K562 (cell line): ENCODE results near the gene TRIM44. TPM values are rescaled to one million over a fixed set of nuclear protein-coding genes. Genes with fewer than 3 reads are reported as not detected.

Source experiments
- ATAC-seq: fragments of 200-7000 bp; cut with Tn5 transposase; 3 replicates; pipeline ENCODE4 v1.9.1; 2020; ENCODE audit warnings: moderate library complexity
- BruUV-seq: library from RNA; stranded (reverse); fragments of 400-500 nt; replicated peaks from 2 replicates; lab custom pipeline; 2021; lab: Mats Ljungman, UMichigan
- CTCF ChIA-PET: fragments of 300-600 bp; formaldehyde crosslinking; extraction: SDS; loops from one replicate; lab custom pipeline; 2021; ENCODE audit warnings: low intra/inter-chr PET ratio; lab: Yijun Ruan, JAX
- POLR2A ChIA-PET: fragments of 300-600, 350-650 bp; sonication (Branson Sonifier 250); formaldehyde crosslinking; extraction: SDS; loops from one replicate; lab custom pipeline; 2021; ENCODE audit warnings: antibody characterized with exemption, inconsistent platforms; lab: Yijun Ruan, JAX
- DNase-seq, 4 experiments: peaks; one replicate each; pipeline versions ENCODE4 v3.0.0 to v3.0.0-alpha.2; 2011 to 2018; ENCODE audit warnings: low spot score in 3 of 4, mixed read lengths in 3 of 4; ENCODE audit errors: extremely low read depth in 1 of 4
- FAIRE-seq: peaks from 2 replicates; lab custom pipeline; 2011; peaks lifted over from hg19 to GRCh38; lab: Jason Lieb, UNC
- H2AFZ ChIP-seq: 2 replicates; pipeline ENCODE4 v1.6.0; 2011; ENCODE audit warnings: low read depth, low read length, control low read depth, inconsistent platforms
- H3K27ac ChIP-seq: fragments of 200-600 bp; 3 replicates; pipeline ENCODE4 v1.8.0; 2011; ENCODE audit warnings: low read depth, mild to moderate bottlenecking, control low read depth, inconsistent platforms, low read length, moderate library complexity, mixed read lengths; ENCODE audit errors: extremely low read depth
- H3K27me3 ChIP-seq, 2 experiments: fragments of 300-600 bp in 1 of 2; 2 replicates in 1 of 2; 3 replicates in 1 of 2; pipeline versions ENCODE4 v1.6.0 to v1.8.0; 2011; ENCODE audit warnings: inconsistent platforms in 2 of 2, low read length in 2 of 2, mild to moderate bottlenecking in 1 of 2, mixed read lengths in 1 of 2, moderate library complexity in 1 of 2; ENCODE audit not compliant: control insufficient read depth in 2 of 2, insufficient read depth in 2 of 2
- H3K36me3 ChIP-seq: fragments of 300-600 bp; 3 replicates; pipeline ENCODE4 v1.8.0; 2011; ENCODE audit warnings: mild to moderate bottlenecking, low read length, inconsistent platforms; ENCODE audit not compliant: control insufficient read depth, insufficient read depth
- H3K4me1 ChIP-seq, 2 experiments: fragments of 200-600 bp in 1 of 2; replicated peaks in 1 of 2; 2 replicates in 1 of 2; 3 replicates in 1 of 2; pipeline versions ENCODE4 v1.5.1 to v1.8.0; 2011; ENCODE audit warnings: inconsistent platforms in 2 of 2, low read length in 2 of 2, mild to moderate bottlenecking in 1 of 2, mixed read lengths in 1 of 2, moderate library complexity in 1 of 2; ENCODE audit not compliant: control insufficient read depth in 2 of 2, insufficient read depth in 2 of 2
- H3K4me2 ChIP-seq: 2 replicates; pipeline ENCODE4 v1.6.1; 2011; ENCODE audit warnings: low read length, control low read depth, inconsistent platforms, mixed read lengths; ENCODE audit not compliant: insufficient read depth
- H3K4me3 ChIP-seq: fragments of 200-600 bp; sonication (generic), shearing (Covaris generic); 2 replicates; pipeline ENCODE4 v1.5.1; 2016; ENCODE audit warnings: control low read depth, inconsistent platforms
- H3K79me2 ChIP-seq: fragments of 200-600 bp; 3 replicates; pipeline ENCODE4 v1.8.0; 2011; ENCODE audit warnings: low read length, inconsistent platforms; ENCODE audit not compliant: control insufficient read depth, insufficient read depth
- H3K9ac ChIP-seq, 2 experiments: 2 replicates each; pipeline versions ENCODE4 v1.6.0 to v1.6.1; 2011; ENCODE audit warnings: low read depth in 2 of 2, low read length in 2 of 2, control low read depth in 1 of 2, inconsistent platforms in 1 of 2, mild to moderate bottlenecking in 1 of 2, mixed read lengths in 1 of 2; ENCODE audit not compliant: insufficient read depth in 1 of 2
- H3K9me1 ChIP-seq: one replicate; pipeline ENCODE4 v1.6.0; 2011; ENCODE audit warnings: inconsistent platforms, mild to moderate bottlenecking, low read length, moderate library complexity; ENCODE audit not compliant: control insufficient read depth, insufficient read depth
- H3K9me3 ChIP-seq: replicated peaks from 2 replicates; pipeline ENCODE4 v1.5.1; 2011; ENCODE audit warnings: low read depth, low read length, inconsistent platforms; ENCODE audit not compliant: control insufficient read depth, insufficient read depth
- H4K20me1 ChIP-seq: replicated peaks from 2 replicates; pipeline ENCODE4 v1.6.1; 2011; ENCODE audit warnings: low read length, inconsistent platforms, mixed read lengths; ENCODE audit not compliant: control insufficient read depth, insufficient read depth
- ARHGAP35 ChIP-seq: fragments of 450-650 bp; IDR thresholded peaks from 2 replicates; pipeline ENCODE4 v1.6.1; 2018; ENCODE audit not compliant: partially characterized antibody
- CSDE1 ChIP-seq, 2 experiments: fragments of 450-650 bp; IDR thresholded peaks; 2 replicates each; pipeline ENCODE4 v1.6.1; 2016; ENCODE audit warnings: mild to moderate bottlenecking in 1 of 2
- KAT7 ChIP-seq: sonication (generic); formaldehyde crosslinking; IDR thresholded peaks from 2 replicates; pipeline ENCODE4 v1.8.0; 2022; ENCODE audit warnings: missing genetic modification reagents, mild to moderate bottlenecking, borderline replicate concordance
- MAFK ChIP-seq: IDR thresholded peaks from 2 replicates; pipeline ENCODE4 v1.6.1; 2011; ENCODE audit warnings: low read length, improper control_type of control experiment
- MAZ ChIP-seq, 2 experiments: fragments of 450-650 bp in 1 of 2; sonication (generic) in 1 of 2; formaldehyde crosslinking; IDR thresholded peaks in 1 of 2; conservative IDR thresholded peaks in 1 of 2; 2 replicates each; pipeline versions ENCODE4 v1.4.0 to v1.5.0; 2020; ENCODE audit warnings: mild to moderate bottlenecking in 1 of 2, missing genetic modification reagents in 1 of 2
- NFIC ChIP-seq: fragments of 450-650 bp; IDR thresholded peaks from 2 replicates; pipeline ENCODE4 v1.6.1; 2017; ENCODE audit warnings: mild to moderate bottlenecking, inconsistent platforms
- NR2C1 ChIP-seq, 2 experiments: fragments of 450-650 bp; IDR thresholded peaks; 2 replicates each; pipeline ENCODE4 v1.6.1; 2017; ENCODE audit warnings: mild to moderate bottlenecking in 2 of 2, antibody characterized with exemption in 1 of 2, inconsistent platforms in 1 of 2, missing compliant biosample characterization in 1 of 2, missing genetic modification characterization in 1 of 2
- PHF20 ChIP-seq: fragments of 450-650 bp; IDR thresholded peaks from 2 replicates; pipeline ENCODE4 v1.6.1; 2018; ENCODE audit not compliant: partially characterized antibody
- SETDB1 ChIP-seq: IDR thresholded peaks from one replicate; pipeline ENCODE4 v1.6.1; 2012; ENCODE audit warnings: low read length, control low read depth, inconsistent platforms
- SRSF3 ChIP-seq: fragments of 200-400 bp; formaldehyde crosslinking; IDR thresholded peaks from 2 replicates; pipeline ENCODE4 v1.6.1; 2016; ENCODE audit warnings: mild to moderate bottlenecking, low read length, moderate library complexity; ENCODE audit not compliant: insufficient read depth
- SRSF7 ChIP-seq: fragments of 200-400 bp; formaldehyde crosslinking; optimal IDR thresholded peaks from 2 replicates; pipeline ENCODE3; 2017; ENCODE audit warnings: mild to moderate bottlenecking, low read depth, low read length
- STAT5B ChIP-seq: fragments of 250-450 bp; sonication (Bioruptor Pico); IDR thresholded peaks from 2 replicates; pipeline ENCODE4 v1.8.0; 2021; ENCODE audit warnings: mild to moderate bottlenecking, inconsistent platforms
- ZNF586 ChIP-seq: fragments of 450-650 bp; formaldehyde crosslinking; conservative IDR thresholded peaks from 2 replicates; pipeline ENCODE4 v1.4.0; 2020; ENCODE audit warnings: mild to moderate bottlenecking, moderate library complexity
- ZNF717 ChIP-seq: fragments of 250-450 bp; sonication (Bioruptor Pico); IDR thresholded peaks from 2 replicates; pipeline ENCODE4 v1.5.0; 2021
- WGBS: fragments of 100-300 bp; shearing (Covaris generic); methylation state at CpG from one replicate; pipeline ENCODE4 v1.1.6; 2016; ENCODE audit warnings: low coverage, mixed read lengths; ENCODE audit not compliant: insufficient coverage; ENCODE audit errors: missing lambda C conversion rate; 5-methylcytosine and 5-hydroxymethylcytosine counted together
- in situ Hi-C: fragments of 300-500 bp; cut with MboI; formaldehyde crosslinking; loops from 4 replicates; pipeline ENCODE4 v1.15.0; 2018; ENCODE audit warnings: inconsistent platforms, mixed read lengths
- intact Hi-C: fragments of 100-400 bp; cut with micrococcal nuclease; formaldehyde crosslinking; loops from 2 replicates; pipeline ENCODE4 v1.14.2; 2022
- polyA plus RNA-seq, 8 experiments: library from polyadenylated mRNA; depleted of rRNA in 4 of 8; stranded (reverse) in 5 of 8; unstranded in 3 of 8; fragments of >200 nt; fragmentation: Nextera tagmentation in 2 of 8; fragmentation: Illumina TruSeq in 1 of 8; extraction: Ambion mirVana in 2 of 8; extraction: Trizol in 1 of 8; gene quantifications; 2 replicates each; pipeline versions ENCODE4 v1.2.1 to v1.2.3, GENCODE V29; 2011 to 2014; ENCODE audit warnings: inconsistent platforms in 1 of 8, missing spikeins in 1 of 8
- total RNA-seq, 7 experiments: library from RNA; depleted of rRNA in 6 of 7; stranded (reverse); fragments of >200 nt in 6 of 7; fragmentation: Illumina TruSeq in 2 of 7; extraction: Trizol in 2 of 7; gene quantifications; 2 replicates each; pipeline versions ENCODE4 v1.2.1 to v1.2.3, GENCODE V29; 2011 to 2021; ENCODE audit warnings: low replicate concordance in 1 of 7
- TF ChIP-seq, protein P1 (sequence below): sonication (generic); formaldehyde crosslinking; IDR thresholded peaks from 2 replicates; pipeline ENCODE4 v1.8.0; 2023; ENCODE audit warnings: mild to moderate bottlenecking, missing genetic modification reagents
- TF ChIP-seq, protein P2 (sequence below): fragments of 450-650 bp; IDR thresholded peaks from 2 replicates; pipeline ENCODE4 v1.6.1; 2016; ENCODE audit warnings: mild to moderate bottlenecking
- TF ChIP-seq, protein P3 (sequence below): sonication (generic); formaldehyde crosslinking; IDR thresholded peaks from 2 replicates; pipeline ENCODE4 v1.8.0; 2022; ENCODE audit warnings: missing genetic modification reagents, mild to moderate bottlenecking, borderline replicate concordance

The TRIM44 gene
- total and polyA plus RNA-seq, 9 of the 15 experiments (the other 6 are each of a cell fraction or from before 2014, with no cell fraction given), result 8.3 to 105 (median 37.2) TPM

DNA sequence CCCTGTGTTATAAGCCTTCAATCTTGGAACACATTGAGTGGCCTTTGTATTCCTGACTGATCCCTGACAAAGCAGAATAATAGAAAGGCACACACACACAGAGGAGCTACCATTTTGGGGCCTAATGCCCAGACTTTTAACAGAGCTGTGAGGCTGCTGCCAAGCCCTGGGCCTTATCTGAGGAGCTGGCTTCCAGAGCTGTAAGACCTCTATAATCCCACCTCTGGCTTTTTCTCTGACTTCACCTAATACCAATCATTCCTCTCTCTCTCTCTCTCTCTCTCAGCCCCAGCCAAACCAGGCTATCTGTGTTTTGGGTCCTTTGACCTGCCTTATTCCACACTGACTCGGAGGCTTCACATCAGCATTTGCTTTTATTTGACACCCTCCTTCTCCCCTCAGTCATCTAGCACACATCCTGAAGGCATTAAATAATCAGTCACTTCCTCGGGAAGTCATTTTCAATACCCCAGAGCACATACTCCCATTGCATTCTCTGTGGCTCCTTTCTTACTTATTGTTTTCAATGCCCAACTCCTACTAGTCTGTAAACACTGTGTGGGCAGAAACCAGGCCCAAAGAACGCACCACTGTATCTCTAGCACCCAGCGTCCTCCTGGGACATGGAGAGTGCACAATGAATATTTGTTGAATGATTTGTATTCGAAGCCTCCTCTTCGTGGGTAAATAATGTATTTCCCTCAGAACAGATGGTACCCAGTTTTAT lies 21.2 kb upstream of the TRIM44 start:
- in situ Hi-C loops, result no loop called here
- no peak for TF ChIP-seq MAFK
- no peak for TF ChIP-seq SRSF3
- TF ChIP-seq STAT5B (CRISPR knock-in tag), result no peak
- no peak for TF ChIP-seq NR2C1 (IDR thresholded peaks at IDR 0.05)
- TF ChIP-seq NR2C1 (tag; IDR thresholded peaks at IDR 0.05), result no peak
- TF ChIP-seq, protein P1, sequence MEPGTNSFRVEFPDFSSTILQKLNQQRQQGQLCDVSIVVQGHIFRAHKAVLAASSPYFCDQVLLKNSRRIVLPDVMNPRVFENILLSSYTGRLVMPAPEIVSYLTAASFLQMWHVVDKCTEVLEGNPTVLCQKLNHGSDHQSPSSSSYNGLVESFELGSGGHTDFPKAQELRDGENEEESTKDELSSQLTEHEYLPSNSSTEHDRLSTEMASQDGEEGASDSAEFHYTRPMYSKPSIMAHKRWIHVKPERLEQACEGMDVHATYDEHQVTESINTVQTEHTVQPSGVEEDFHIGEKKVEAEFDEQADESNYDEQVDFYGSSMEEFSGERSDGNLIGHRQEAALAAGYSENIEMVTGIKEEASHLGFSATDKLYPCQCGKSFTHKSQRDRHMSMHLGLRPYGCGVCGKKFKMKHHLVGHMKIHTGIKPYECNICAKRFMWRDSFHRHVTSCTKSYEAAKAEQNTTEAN (CRISPR knock-in tag), result no peak
- no peak for TF ChIP-seq ZNF586 (CRISPR knock-in tag)
- no peak for TF ChIP-seq PHF20
- TF ChIP-seq SRSF7, result no peak
- no peak for TF ChIP-seq ARHGAP35
- no peak for TF ChIP-seq ZNF717
- TF ChIP-seq, protein P2, sequence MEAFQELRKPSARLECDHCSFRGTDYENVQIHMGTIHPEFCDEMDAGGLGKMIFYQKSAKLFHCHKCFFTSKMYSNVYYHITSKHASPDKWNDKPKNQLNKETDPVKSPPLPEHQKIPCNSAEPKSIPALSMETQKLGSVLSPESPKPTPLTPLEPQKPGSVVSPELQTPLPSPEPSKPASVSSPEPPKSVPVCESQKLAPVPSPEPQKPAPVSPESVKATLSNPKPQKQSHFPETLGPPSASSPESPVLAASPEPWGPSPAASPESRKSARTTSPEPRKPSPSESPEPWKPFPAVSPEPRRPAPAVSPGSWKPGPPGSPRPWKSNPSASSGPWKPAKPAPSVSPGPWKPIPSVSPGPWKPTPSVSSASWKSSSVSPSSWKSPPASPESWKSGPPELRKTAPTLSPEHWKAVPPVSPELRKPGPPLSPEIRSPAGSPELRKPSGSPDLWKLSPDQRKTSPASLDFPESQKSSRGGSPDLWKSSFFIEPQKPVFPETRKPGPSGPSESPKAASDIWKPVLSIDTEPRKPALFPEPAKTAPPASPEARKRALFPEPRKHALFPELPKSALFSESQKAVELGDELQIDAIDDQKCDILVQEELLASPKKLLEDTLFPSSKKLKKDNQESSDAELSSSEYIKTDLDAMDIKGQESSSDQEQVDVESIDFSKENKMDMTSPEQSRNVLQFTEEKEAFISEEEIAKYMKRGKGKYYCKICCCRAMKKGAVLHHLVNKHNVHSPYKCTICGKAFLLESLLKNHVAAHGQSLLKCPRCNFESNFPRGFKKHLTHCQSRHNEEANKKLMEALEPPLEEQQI, result no peak
- TF ChIP-seq SETDB1, result no peak
- TF ChIP-seq CSDE1 (IDR thresholded peaks at IDR 0.05), result no peak
- no peak for TF ChIP-seq NFIC
- TF ChIP-seq MAZ (CRISPR knock-in tag; conservative IDR thresholded peaks at IDR 0.05 in 1 of 2, IDR thresholded peaks at IDR 0.05 in 1 of 2), result no peak
- no peak for TF ChIP-seq KAT7 (CRISPR knock-in tag)
- TF ChIP-seq, protein P3, sequence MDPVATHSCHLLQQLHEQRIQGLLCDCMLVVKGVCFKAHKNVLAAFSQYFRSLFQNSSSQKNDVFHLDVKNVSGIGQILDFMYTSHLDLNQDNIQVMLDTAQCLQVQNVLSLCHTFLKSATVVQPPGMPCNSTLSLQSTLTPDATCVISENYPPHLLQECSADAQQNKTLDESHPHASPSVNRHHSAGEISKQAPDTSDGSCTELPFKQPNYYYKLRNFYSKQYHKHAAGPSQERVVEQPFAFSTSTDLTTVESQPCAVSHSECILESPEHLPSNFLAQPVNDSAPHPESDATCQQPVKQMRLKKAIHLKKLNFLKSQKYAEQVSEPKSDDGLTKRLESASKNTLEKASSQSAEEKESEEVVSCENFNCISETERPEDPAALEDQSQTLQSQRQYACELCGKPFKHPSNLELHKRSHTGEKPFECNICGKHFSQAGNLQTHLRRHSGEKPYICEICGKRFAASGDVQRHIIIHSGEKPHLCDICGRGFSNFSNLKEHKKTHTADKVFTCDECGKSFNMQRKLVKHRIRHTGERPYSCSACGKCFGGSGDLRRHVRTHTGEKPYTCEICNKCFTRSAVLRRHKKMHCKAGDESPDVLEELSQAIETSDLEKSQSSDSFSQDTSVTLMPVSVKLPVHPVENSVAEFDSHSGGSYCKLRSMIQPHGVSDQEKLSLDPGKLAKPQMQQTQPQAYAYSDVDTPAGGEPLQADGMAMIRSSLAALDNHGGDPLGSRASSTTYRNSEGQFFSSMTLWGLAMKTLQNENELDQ (CRISPR knock-in tag), result no peak

More for the DNA sequence above, 21.2 kb upstream of the TRIM44 start:
- H2AFZ ChIP-seq, result no peak overlapping the region
- no peak overlapping the region for H3K9ac ChIP-seq
- BruUV-seq, result no TSS peak
- no peaks in the 10 kb centered on the region for H3K36me3 ChIP-seq
- intact Hi-C loops, result no loop called here
- DNase-seq, result no peak
- no peak overlapping the region for H3K4me3 ChIP-seq
- FAIRE-seq, result no peak
- H3K9me1 ChIP-seq, result no peaks in the 10 kb centered on the region
- H3K79me2 ChIP-seq, result no peaks in the 10 kb centered on the region
- ChIA-PET POLR2A (interaction anchor here (0.5 kb wide), 1 partner anchor 74 kb away, joined by 3 read pairs; no protein-coding TSS in a partner anchor), CTCF (no interaction called here)
- H3K4me2 ChIP-seq, result no peak overlapping the region
- no peaks in the 10 kb centered on the region for H3K9me3 ChIP-seq
- H3K4me1 ChIP-seq, result no peaks in the 10 kb centered on the region
- no peak for ATAC-seq
- no peak overlapping the region for H3K27ac ChIP-seq
- 3% methylated on average over 6 of the region's 6 CpGs for WGBS
- H3K27me3 ChIP-seq, result peaks cover 12 to 17% of the 10 kb centered on the region in 2 experiments; a peak in 4 of 5 replicates
- H4K20me1 ChIP-seq, result no peaks in the 10 kb centered on the region
